Measurements from ENCODE around the gene ZFYVE28.

GRCh38 chr4:2426069-2426397 lies 7.6 kb upstream of the ZFYVE28 start:
- TF ChIP-seq CTCF (IDR thresholded peaks at IDR 0.05) (no peak), POLR2A (IDR thresholded peaks at IDR 0.05) (no peak), POLR2AphosphoS5 (IDR thresholded peaks at IDR 0.05) (no peak)
